Pulmonary artery endothelial cell (primary cell): ENCODE measurements around the gene ABHD16A. TPM values are rescaled to one million over a fixed set of nuclear protein-coding genes. Genes with fewer than 3 reads are reported as not detected.
A peak's percentile ranks its signal among the peaks of the same experiment; 100 is the strongest.

ENCODE experiments used
- DNase-seq: peaks from one replicate; pipeline ENCODE4 v3.0.0-alpha.2; 2011; ENCODE audit warnings: low read depth, low spot score
- total RNA-seq: library from RNA; depleted of rRNA; stranded (reverse); fragments of >200 nt; gene quantifications from 2 replicates; pipeline ENCODE4 v1.2.3, GENCODE V29; 2014

Gene ABHD16A
- total RNA-seq, 1 donor from 2014 or later: 37.3 TPM

DNA sequence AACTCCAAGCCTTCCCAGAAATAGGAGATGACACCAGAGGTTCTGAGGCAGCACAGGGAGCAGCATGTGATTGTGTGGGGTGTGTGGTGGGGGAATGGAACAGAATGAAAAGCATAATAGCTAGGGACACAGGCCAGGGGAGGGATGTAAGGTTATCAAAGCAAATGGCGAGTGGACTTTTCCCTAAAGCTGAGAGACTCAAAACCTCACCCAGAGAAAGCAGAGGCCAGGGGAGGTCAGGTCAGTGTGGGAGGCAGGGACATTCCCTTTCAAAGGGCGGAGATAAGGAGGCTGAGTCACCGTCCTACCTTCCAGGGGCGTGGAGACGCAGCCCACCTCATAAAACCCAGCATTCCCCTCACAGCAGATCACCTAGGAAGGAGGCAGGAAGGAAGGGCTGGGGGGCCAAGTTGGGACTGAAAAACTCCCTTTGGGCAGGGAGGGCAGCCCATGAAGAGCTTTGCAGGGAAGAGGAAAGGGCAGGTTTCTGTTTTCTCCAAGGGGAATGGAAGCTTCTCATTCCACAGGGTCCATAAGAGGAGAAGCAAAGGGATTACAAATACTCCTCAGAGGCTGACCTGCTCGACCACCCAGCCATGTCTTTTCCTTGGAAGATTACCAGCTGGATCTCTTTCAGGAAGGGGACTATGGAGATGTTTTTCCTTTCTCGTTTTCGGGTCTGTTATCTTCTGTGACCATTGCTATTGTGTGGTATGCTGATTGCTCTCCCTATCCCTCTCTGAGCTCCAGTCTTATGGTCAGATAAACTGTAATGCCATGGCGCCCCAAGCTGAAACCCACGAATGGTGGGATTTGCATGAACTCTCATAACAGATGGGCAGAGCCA is 12.7 kb downstream of the ABHD16A start:
- DNase-seq: no peak

DNA sequence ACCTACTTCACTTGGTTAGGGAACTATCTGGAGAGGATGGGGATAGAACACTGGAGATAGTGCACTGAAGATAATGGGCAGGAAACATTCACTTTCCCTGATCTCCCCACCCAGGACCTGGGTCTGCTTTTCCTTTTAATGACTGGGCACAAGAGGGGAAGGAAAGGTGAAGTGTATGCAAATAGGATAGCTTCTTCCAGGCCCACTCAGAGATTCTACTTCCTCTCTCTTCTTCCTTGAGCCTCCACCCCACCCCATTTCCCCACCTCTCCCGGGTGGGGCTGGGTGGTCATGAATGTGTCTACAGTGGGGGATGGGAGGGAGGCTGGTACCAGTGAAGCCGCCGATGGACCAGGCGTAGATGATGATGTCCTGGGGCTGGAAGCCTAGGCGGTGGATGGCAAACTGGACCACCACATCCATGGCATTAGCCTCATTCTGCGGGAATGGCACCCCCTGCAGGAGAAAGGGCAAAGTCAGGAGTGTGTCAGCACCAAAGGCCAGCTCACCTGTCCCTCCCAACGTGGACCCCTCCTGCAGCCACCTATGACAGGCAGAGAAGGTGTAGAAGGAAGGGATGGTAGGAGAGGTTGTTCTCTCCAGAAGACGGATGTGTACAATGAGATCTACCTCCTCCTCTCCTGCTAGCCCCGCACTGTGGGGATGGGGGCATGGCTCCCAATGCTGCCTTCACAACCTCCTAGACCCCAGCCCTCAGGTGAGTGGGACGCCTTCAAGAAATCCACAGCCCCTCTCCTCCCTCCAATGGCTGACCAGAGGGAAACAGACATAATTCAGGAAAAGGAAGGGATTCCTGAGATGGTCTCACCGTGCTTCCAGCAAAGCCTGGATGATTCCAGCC is 13.6 kb downstream of the ABHD16A start:
- no peak for DNase-seq

DNA sequence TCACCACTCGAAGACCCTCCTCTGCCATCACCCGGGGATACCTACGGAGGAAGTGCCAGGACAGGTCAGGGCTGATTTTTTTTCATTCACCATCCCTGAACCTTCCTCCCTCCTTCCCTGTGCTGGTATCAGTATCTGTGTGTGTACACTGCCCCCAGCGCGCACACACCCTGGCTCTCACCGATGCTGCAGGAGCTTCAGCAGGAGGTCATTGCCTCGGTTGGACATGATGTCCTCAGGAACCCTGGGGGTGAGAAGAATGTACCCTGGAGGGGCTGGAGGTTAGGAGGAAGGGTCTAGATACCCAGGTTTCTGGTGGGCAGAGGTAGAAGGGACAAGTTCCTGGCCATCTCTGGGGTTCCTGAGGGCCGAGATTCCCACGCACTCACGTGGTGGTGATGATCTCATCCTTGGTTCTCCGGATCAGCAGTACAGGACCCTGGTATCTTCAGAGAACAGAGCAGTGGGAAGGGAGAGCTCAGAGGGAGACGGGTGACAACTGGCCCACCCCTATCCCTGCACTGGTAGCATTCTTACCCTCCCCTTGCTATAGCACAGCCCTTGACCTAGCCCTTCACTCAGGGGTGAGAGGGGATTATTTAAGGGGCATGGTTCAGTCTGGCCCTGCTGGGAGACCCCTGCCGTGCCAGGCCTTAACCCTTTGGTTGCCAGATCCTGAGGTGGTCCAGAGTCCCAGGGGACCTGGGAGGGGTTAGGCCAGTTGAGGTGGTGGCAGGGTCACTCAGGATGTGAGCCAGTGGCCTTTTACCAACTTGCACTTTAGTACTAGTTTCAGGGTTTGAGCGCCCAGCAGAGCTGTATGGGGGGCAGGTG is 15.0 kb downstream of the ABHD16A start:
- no peak for DNase-seq

GRCh38 chr6:31687321-31687720 is 15.8 kb downstream of the ABHD16A start:
- no peak for DNase-seq

GRCh38 chr6:31686483-31686882 is 16.6 kb downstream of the ABHD16A start:
- no peak for DNase-seq

DNA sequence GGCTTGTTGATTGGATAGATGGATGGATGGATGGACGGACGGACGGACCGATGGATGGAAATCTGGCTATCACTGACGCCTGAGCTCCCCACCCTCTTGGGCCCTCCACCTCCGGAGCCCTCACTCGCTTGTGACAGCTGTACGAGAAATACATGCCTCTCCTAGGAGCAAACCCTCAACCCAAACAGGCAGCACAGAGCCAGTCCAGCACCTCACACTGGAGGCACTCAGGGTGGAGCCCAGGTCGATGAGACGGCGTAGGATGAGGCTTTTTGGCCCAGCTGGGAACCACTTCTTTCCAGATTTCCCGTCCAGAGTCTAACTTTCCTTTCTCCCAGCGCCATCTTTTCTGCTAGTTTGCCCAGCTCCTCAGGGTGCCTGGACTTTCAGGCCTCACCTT is 19.5 kb downstream of the ABHD16A start:
- DNase-seq: no peak

DNA sequence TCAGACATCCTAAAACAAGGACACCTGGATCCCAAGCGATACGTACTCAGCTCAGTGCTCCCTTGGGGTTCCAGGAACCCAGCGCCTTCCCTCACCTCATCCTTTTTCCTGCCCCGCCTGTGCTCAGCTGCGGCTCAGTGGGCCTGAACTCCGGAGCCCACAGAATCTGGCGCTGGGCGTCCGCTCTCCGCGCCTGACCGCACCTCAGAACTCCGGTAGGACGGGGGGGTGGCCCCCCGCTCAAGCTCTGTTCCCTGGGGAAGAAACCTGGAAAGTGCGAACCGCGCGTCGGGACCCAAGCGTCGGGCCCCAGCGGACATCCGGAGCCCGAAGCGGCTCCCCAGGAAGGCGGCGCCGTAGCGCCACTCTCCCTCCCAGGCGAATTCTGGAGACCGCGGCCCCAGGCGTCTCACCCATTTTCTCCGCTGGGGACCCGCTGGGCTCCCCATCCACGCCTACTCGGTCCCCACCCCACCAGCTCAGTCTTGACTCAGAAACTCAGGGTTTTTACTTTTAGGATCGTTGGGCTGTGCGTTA is 21.9 kb downstream of the ABHD16A start:
- no peak for DNase-seq

DNA sequence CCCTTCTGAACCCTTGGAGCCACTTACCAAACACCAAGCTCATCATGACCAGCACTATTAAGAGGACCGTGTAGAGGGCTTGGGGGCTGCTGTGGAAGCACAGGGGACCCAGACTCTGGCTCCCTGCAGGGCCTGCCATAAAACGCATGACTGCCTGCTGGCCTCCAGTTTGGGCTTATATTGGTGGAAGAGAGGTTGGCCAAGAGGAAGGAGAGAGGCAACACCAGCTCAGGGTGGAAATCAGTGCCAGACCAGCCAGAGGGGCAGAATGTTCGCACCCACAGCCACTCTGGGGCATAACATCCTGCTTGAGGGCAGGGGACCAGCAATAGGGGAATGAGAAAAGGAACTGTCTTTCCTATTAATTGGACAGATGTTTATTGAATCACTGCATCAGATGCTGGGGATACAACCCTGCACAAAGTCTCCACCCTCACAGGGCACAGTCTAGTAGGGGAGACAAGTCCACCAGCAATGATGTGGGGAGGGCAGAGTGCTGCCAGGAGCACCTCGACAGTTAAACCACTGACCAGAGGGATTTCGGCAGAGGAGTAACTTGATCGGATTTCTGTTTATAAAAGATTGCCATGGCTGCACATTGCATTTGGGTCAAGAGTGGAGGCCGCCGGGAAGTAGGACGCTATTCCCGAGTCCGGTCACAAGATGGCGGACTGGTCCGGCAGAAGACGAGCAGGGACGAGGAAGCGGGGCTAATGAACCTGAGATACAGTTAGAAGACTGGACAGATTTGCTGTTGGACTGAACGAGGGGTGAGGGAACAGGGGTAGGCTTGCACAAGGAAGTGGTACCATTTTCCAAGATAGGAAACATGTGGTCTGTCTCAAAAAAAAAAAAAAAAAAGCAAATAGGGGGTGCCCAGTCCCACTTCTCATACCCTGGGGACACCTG is 22.6 kb downstream of the ABHD16A start, which contains the start of gene LY6G5C:
LY6G5C (minus strand) TSS at position 842 of the 909 bp plus-strand sequence; CDS start at position 148, 694 bp downstream.
- peak; percentile 72 for DNase-seq

DNA sequence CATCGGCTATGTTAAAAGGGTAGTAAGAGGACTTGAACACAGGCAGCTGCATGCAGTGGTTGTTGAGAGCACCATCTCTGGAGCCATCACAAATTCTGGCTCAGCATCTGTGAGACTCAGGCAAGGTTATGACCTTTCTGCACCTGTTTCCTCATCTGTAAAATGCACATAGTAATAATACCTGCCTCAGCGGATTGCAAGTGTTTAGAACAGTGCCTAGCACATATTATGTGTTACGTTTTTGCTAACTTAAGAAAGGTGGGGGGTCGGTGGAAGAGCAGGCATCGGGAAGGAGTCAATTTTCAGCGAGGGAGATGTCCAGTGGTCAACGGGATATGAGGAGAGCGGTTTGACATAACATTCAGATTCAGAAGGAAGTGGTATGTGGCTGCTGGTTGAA is 25.2 kb downstream of the ABHD16A start:
- no peak for DNase-seq

GRCh38 chr6:31676904-31677303 is 26.2 kb downstream of the ABHD16A start:
- no peak for DNase-seq

DNA sequence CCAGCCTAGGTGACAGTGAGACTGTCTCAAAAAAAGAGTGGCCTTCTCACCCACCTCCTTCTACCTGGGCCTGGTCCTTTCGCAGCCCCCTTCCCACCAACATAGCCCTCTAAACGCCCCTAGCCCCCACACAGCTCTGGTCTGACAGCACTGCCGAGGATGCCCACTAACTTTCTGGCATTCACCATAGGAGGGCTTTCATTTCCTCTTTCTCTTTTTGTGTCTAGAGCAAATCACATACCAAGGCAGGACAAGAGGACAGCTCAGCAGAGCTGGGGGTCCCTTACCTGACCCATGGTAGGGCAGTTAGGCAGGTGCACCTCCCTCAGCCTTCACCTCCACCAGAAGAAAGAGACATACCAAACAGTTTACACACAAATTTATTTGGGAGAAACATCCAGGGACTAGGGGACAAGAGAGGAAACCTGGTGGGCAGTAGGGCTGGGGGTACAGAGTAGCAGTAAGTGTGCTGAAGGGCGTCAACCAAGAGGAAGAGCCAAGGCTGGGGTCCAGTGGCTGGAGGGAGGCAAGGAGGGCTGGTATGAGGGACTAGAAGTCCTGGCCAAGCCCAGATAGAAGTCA is 26.7 kb downstream of the ABHD16A start:
- no peak for DNase-seq

DNA sequence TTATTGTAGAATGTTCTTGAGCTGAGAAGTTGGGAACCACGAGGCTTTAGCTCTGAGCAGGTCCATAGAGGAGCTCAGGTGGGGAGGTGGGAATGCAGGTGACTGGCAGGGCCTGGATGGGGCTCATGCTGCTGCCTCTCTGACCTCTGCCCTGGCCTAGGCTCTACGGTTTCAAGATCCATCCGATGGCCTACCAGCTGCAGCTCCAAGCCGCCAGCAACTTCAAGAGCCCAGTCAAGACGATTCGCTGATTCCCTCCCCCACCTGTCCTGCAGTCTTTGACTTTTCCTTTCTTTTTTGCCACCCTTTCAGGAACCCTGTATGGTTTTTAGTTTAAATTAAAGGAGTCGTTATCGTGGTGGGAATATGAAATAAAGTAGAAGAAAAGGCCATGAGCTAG is 33.4 kb downstream of the ABHD16A start, which contains the start of gene LY6G5B:
LY6G5B (plus strand) TSS at position 301 of the 400 bp plus-strand sequence. CDS start 975 bp downstream, outside the sequence.
- DNase-seq: no peak

DNA sequence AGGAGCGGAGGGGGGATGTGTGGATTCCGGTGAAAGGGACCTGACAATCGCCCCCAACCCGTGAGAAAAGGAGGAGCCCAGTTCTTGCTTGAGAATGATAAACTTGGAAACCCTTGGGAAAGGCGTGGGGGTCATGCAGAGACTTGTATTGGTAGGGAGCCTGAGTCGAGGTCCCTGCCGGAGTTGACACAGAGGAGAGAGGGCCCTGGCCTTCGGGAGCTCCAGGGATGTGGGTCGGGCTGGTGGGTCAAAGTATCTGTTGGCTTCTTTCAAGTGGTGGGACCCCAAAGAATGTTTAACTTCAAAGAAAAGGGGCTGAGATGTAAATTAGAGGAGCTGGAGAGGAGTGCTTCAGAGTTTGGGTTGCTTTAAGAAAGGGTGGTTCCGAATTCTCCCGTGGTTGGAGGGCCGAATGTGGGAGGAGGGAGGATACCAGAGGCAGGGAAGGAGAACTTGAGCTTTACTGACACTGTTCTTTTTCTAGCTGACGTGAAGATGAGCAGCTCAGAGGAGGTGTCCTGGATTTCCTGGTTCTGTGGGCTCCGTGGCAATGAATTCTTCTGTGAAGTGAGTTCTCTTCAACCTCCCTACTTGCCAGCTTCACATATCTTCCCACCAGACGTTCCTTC is 36.7 kb downstream of the ABHD16A start:
- DNase-seq: no peak

GRCh38 chr6:31665501-31666336 is 37.4 kb downstream of the ABHD16A start, which contains the start of gene CSNK2B:
Gene CSNK2B, plus strand, starts transcription at chr6:31666080. Its CDS starts 752 bp downstream, at chr6:31666832.
- DNase-seq: peak; percentile 86

DNA sequence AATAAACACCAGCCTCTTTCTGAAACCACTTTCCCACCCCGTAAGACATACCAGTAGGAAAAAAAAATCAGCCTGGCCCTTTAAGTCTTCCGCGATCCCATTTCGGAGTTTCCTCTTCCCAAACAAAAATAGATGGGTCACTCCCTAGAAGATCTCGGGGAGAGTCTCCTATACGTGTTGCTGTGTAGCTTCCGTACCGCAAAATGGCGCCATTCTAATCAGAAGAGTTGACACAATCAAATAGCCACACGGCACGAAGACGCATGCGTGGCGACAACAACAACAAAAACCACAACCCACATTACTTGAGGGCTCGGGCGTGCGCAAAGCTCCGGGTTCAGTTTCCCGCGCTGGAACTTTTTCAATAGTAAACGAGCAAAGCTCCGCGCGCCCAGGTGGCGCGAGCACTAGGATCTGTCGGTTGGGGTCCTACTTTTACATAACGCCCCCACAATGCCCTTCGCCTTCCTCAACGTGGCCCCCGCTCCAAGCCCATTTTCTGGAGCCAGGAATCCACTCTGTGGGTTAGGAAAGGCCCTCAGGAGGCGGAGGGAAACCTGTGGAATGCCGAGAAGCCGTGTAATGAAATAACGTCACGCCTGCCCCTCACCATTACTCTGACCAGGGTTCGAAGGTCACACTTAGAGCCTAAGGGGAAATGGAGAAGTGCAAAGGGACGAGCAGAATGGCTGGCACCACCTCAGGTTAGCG is 38.2 kb downstream of the ABHD16A start, which contains the start of gene GPANK1:
GPANK1 (minus strand) TSS at position 208 of the 711 bp plus-strand sequence. CDS start 519 bp downstream, outside the sequence.
- DNase-seq: peak; percentile 86

GRCh38 chr6:31663961-31664789 is 38.9 kb downstream of the ABHD16A start:
- DNase-seq: peak; percentile 44
